ENCODE results near the gene MGAT5.
"Not testable (repeated sequence)": the region's sequence is repeated elsewhere in the genome, so short reads cannot be mapped to it uniquely, and the experiment has no call there.

MGAT5 gene

GRCh38 chr2:134465228-134466105, 211.6 kb downstream of the MGAT5 start:
- DNase-seq (ENCODE audit: low read depth, low spot score): no peak

- DNase-seq (ENCODE audit: low read depth, low spot score): no peak
These were observed 212.3 kb downstream of the MGAT5 start for GRCh38 chr2:134466141-134466540.

DNA sequence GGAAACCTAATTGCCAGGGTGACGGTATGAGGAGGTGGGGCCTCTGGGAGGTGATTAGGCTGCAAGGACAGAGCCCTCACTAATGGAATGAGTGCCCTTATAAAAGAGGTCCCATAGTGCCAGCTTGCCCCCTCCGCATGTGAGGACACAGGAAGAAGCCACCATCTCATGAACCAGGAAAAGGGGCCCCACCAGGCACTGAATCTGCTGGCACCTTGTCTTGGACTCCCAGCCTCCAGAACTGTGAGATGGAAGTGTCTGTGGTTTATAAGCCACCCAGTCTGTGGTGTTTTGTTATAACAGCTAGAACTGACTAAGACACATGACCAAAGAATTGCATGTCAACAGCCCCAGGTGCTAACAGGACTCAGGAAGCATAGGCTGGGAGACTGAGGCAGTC, 214.3 kb downstream of the MGAT5 start:
- no peak for DNase-seq (ENCODE audit: low read depth, low spot score)

DNA sequence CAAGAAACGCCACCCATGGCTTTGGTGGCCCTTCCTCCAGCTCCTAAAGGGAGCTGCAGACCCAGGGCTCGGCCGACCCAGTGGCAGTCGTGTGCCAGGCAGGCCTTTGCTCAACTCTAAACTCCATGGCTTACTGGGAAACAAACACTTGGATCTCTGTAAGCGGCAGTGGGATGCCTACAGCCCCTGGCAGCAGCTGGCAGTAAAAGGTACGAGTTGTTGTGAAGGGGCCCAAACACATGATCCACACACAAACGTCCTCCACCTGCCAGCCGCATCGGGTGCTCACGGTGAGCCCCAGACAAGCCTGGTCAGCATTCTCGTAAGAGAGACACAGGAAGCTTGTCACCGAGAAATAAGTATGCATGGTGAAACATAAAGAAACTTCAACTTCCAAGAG, 214.9 kb downstream of the MGAT5 start:
- no peak for DNase-seq (ENCODE audit: low read depth, low spot score)

- DNase-seq (ENCODE audit: low read depth, low spot score): no peak
These were observed 215.7 kb downstream of the MGAT5 start for GRCh38 chr2:134469516-134470115.

DNA sequence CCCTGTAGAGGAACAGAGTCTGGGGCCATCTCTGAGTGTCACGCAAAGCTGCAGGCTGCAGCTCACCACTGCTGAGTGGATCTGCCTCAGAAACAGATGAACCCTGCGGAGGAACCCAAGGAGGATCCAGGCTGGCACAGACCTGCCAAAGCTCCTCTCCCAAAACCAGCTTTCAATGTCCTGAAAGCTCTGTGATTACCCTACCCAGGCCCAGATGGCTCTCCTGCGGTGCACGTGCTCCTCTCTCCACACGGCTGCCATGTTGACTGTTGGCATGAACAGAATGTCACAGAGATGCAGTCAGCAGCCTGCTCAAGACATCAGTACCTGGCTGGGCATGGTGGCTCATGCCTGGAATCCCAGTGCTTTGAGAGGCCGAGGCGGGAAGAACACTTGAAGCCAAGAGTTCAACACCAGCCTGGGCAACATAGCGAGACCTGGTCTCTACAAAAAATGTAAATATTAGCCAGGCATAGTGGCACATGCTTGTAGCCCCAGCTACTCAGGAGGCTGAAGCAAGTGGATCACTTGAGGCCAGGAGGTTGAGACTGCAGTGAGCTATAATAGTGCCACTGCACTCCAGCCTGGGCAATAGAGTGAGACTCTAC, 216.8 kb downstream of the MGAT5 start:
- no peak for DNase-seq (ENCODE audit: low read depth, low spot score)

DNA sequence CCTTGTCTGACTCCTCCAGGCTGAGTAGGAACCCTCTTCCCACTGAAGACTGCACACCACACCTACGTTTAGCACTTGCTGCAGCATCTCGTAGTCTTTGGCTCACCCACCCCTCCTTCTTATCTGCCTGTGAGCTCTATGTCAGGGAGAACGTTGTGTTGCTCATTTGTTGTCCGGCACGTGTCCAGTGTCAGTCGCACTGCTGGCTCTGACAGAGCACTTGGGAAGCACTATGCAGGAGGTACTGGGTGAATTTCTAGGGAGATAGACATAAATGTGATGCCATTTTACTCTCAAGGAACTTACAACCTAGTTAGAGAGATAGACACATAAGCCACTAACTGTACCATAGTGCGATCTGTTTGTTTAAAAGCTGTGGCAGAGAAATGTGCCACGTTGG, 223.1 kb downstream of the MGAT5 start:
- DNase-seq (ENCODE audit: low read depth, low spot score): not testable (repeated sequence)

DNA sequence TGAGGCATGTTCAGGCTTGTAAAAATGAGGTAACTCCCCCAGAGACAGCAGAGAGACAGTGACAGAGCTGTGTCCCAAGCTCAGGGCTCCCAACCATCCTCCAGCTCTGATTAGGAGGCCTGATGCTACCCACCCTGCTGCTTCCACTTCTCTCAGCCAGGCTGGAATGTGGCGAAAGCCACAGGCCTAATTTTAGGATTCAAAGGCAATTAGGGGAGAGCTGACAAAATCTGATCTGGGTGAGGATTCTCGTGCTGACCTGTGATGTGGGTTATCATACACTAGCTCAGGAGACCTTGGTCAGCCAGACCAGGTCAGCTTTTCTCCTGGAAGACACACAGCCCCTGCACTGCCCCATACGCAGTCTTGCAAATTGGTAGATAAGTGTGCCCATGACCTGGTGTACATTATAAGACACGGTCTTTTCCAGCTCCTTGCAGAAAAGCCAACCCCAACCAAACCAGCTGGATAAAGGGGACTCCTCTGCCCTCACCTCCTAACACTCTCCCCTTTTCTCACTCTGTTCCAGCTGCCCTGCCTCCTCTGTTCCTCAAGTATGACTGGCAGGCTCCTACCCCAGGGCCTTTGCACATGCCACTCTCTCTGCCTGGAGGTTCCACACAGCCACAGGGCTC, 225.9 kb downstream of the MGAT5 start:
- DNase-seq (ENCODE audit: low read depth, low spot score): no peak

DNA sequence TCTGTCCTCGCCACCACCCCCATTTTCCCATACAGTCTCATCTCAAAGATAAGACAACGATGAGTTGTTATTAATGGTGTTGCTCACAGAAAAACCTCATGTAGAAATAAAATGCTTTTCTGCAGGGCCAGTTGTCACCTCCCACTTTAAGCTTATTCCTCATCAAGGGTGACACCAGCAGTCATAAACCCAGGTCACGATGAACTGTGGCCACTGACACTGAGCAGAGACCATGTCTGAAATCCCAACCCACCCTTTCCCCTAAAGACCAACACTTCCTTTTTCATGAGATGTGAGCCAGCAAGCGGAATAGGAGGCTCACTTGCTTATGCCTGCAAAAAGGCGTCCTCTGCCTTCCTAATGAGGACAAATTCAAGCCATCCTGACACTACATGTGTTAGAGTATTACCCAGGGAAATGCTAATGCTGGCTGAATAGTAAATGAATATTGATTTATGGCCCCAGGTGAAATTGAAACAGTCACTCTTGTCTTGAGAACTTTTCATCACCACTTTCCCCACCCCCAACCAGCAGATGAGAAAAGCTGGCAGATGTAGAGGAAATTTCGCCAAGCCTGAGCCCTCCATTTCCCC, 228.4 kb downstream of the MGAT5 start:
- no peak for DNase-seq (ENCODE audit: low read depth, low spot score)

GRCh38 chr2:134482766-134483340, 229.0 kb downstream of the MGAT5 start:
- DNase-seq (ENCODE audit: low read depth, low spot score): no peak

GRCh38 chr2:134489732-134490384, 236.0 kb downstream of the MGAT5 start:
- no peak for DNase-seq (ENCODE audit: low read depth, low spot score)

GRCh38 chr2:134490559-134490958, 236.7 kb downstream of the MGAT5 start:
- no peak for DNase-seq (ENCODE audit: low read depth, low spot score)

GRCh38 chr2:134491022-134491421, 237.2 kb downstream of the MGAT5 start:
- no peak for DNase-seq (ENCODE audit: low read depth, low spot score)

DNA sequence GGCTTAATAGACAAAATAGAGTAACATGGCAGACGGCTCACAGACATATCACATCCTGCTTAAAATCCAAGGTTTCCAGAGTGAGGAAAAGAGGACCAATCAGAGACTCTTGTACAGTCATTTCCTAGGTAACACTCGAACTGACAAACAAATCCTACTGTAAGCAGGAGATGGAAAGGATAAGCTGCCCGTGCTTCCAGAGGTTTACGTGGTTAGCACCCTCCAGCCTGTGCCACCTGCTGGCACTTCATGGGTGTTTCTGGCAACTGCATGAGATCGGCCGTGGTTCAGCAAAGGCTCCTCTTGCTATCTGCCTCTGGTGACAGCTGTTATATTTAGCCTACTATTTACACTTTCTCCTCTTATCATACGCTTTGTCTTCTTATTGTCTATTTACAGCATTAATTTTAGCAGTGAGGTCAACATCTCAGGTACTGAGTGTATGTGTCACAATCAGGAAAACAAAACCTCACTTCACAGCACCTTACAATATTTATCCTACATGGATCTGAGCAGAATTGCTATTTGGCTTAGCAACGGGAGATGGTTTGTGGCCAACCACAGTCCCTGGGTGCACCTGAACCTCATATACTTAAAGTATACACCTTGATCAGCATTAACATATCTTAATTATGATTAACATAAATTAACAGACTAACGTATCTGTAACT, 238.0 kb downstream of the MGAT5 start:
- no peak for DNase-seq (ENCODE audit: low read depth, low spot score)

DNA sequence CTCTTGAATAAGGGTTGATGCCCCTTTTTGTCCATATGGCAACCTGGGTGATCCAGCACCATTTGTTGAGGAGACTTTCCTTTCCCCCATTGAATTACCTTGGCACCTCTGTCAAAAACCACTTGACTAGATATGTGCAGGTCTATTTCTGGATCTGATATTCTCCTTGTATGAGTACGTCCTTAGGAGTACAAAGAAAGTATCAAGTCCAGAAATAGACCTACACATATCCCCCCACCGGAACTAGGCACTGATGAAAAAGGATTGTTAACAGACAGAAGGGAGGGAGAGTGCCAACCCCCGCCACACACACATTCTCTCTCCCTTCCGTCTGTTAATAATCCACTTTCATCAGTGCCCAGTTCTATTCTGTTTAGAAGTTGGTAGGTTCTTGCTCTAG, 239.9 kb downstream of the MGAT5 start:
- DNase-seq (ENCODE audit: low read depth, low spot score): no peak

DNA sequence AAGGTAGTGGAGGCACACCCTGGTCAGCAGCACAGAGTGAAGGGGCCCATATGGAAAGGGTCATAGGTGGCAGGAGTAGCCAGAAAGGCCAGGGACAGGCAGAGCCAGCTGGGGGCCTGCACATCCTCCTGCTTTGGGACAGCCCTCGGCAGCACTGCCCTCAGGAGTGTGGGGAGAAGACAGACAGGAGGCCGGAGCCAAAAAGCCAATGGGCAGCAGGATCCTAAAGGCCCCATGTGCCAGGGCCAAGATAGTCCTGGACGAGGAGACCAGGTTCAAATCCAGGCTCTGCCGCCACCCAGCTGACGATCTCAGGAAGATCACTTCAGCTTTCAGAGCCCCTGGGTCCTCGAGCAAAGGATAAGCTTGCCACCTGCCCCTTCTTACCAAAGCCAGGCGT, 244.8 kb downstream of the MGAT5 start:
- DNase-seq (ENCODE audit: low read depth, low spot score): no peak

GRCh38 chr2:134499307-134499926, 245.5 kb downstream of the MGAT5 start:
- no peak for DNase-seq (ENCODE audit: low read depth, low spot score)

DNA sequence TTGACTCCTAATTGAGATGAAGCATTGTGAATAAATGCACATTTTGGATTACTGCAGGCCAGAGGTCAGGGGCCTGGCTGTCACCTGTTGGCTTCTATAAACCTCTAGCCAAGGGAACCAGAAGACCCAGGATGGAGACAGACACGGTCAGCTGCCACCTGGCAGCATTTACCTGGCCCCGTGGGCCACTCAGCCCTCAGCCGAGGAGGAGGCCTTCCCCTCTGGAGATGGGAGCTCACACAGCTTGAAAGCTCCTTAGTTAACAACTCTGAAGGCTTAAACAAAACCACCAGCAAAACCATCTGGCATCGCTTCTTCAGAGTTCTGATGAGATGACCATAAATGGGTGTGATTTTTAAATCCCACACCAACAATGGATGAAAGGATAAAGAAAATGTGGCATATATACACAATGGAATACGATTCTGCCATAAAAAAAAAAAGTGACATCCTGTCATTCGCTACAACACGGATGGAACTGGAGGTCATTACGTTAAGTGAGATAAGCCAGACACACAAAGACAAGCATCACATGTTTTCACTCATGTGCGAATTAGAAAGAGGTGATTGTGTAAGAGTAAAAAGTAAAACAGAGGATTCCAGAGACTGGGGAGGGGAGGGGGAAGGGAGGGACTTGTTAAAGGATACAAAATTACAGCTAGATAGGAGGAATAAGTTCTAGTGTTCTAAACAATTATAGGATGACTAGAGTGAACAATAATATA, 246.5 kb downstream of the MGAT5 start:
- DNase-seq (ENCODE audit: low read depth, low spot score): no peak

- no peak for DNase-seq (ENCODE audit: low read depth, low spot score)
These were observed 247.7 kb downstream of the MGAT5 start for GRCh38 chr2:134501476-134502091.

Data from activated naive CD8-positive, alpha-beta T cell treated with anti-CD3 and anti-CD28 coated beads, Interleukin-2, amount 50 U/mL, for 16 hours (primary cell).